CD14-positive monocyte (primary cell): ENCODE data around the gene CDA. TPM values are rescaled to one million over a fixed set of nuclear protein-coding genes. Genes with fewer than 3 reads are reported as not detected.

Experiments
- DNase-seq, 3 donors: peaks; one replicate each; pipeline ENCODE4 v3.0.0-alpha.2; 2011 to 2022
- H2AFZ ChIP-seq: 2 replicates; pipeline ENCODE4 v1.6.0; 2012; ENCODE audit warnings: mild to moderate bottlenecking, low read depth, low read length, inconsistent platforms; ENCODE audit not compliant: insufficient read depth, poor library complexity, severe bottlenecking
- H3K27ac ChIP-seq, 2 donors: 1 replicate in 1 of 2; 2 replicates in 1 of 2; pipeline ENCODE4 v1.5.1; 2012 to 2013; ENCODE audit warnings: low read length in 2 of 2, control low read depth in 1 of 2, inconsistent platforms in 1 of 2, low read depth in 1 of 2, mild to moderate bottlenecking in 1 of 2
- H3K27me3 ChIP-seq, 2 donors: one replicate each; pipeline versions ENCODE4 v1.6.0 to v1.6.1; 2011 to 2013; ENCODE audit warnings: low read length in 2 of 2; ENCODE audit not compliant: control insufficient read depth in 2 of 2, insufficient read depth in 2 of 2
- H3K36me3 ChIP-seq, 2 donors: replicated peaks in 1 of 2; 1 replicate in 1 of 2; 2 replicates in 1 of 2; pipeline versions ENCODE4 v1.5.1 to v1.6.1; 2012 to 2013; ENCODE audit warnings: low read length in 2 of 2, control low read depth in 1 of 2, inconsistent platforms in 1 of 2, mild to moderate bottlenecking in 1 of 2; ENCODE audit not compliant: insufficient read depth in 2 of 2, control insufficient read depth in 1 of 2
- H3K4me1 ChIP-seq, 2 donors: 1 replicate in 1 of 2; 2 replicates in 1 of 2; pipeline versions ENCODE4 v1.5.1 to v1.6.1; 2012 to 2013; ENCODE audit warnings: low read length in 2 of 2, control low read depth in 1 of 2, inconsistent platforms in 1 of 2, mild to moderate bottlenecking in 1 of 2, moderate library complexity in 1 of 2; ENCODE audit not compliant: insufficient read depth in 2 of 2, control insufficient read depth in 1 of 2
- H3K4me2 ChIP-seq: replicated peaks from 2 replicates; pipeline ENCODE3; 2012; ENCODE audit warnings: low read length, moderate library complexity, mild to moderate bottlenecking; ENCODE audit not compliant: poor library complexity, severe bottlenecking; ENCODE audit errors: extremely low read depth
- H3K4me3 ChIP-seq, 3 experiments: fragments of 200-600 bp in 1 of 3; sonication (generic) in 1 of 3; replicated peaks in 1 of 3; 1 replicate in 2 of 3; 2 replicates in 1 of 3; pipeline ENCODE4 v1.5.1; 2011 to 2013; ENCODE audit warnings: low read length in 3 of 3, mild to moderate bottlenecking in 3 of 3, control low read depth in 2 of 3, low read depth in 2 of 3, inconsistent platforms in 1 of 3, moderate library complexity in 1 of 3
- H3K79me2 ChIP-seq: 2 replicates; pipeline ENCODE4 v1.6.0; 2012; ENCODE audit warnings: mild to moderate bottlenecking, control low read depth, inconsistent platforms, low read length, moderate library complexity; ENCODE audit not compliant: insufficient read depth
- H3K9ac ChIP-seq: 2 replicates; pipeline ENCODE4 v1.6.0; 2017; ENCODE audit warnings: low read length, mild to moderate bottlenecking; ENCODE audit not compliant: insufficient read depth, poor library complexity, severe bottlenecking
- H3K9me3 ChIP-seq, 2 donors: replicated peaks in 1 of 2; 1 replicate in 1 of 2; 2 replicates in 1 of 2; pipeline versions ENCODE4 v1.5.1 to v1.6.1; 2012 to 2013; ENCODE audit warnings: low read length in 2 of 2, control low read depth in 1 of 2; ENCODE audit not compliant: control insufficient read depth in 1 of 2, insufficient read depth in 1 of 2
- H4K20me1 ChIP-seq: 2 replicates; pipeline ENCODE4 v1.6.0; 2012; ENCODE audit warnings: mild to moderate bottlenecking, low read length, control low read depth, moderate library complexity; ENCODE audit not compliant: insufficient read depth
- H3K27ac Mint-ChIP-seq, 7 donors: one replicate each; pipeline ENCODE4 v1.8.0; 2020; ENCODE audit warnings: mild to moderate bottlenecking in 7 of 7, mixed read lengths in 7 of 7, moderate library complexity in 6 of 7, inconsistent platforms in 2 of 7
- H3K27me3 Mint-ChIP-seq, 3 donors: one replicate each; pipeline ENCODE4 v1.8.0; 2021 to 2022; ENCODE audit warnings: low read depth in 3 of 3, mild to moderate bottlenecking in 3 of 3, mixed read lengths in 3 of 3, moderate library complexity in 3 of 3, inconsistent platforms in 1 of 3
- H3K36me3 Mint-ChIP-seq, 2 donors: one replicate each; pipeline ENCODE4 v1.8.0; 2020; ENCODE audit warnings: mixed read lengths in 2 of 2, inconsistent platforms in 1 of 2, mild to moderate bottlenecking in 1 of 2
- H3K4me1 Mint-ChIP-seq: one replicate; pipeline ENCODE4 v1.8.0; 2020; ENCODE audit warnings: mild to moderate bottlenecking, mixed read lengths
- H3K4me3 Mint-ChIP-seq, 2 donors: one replicate each; pipeline ENCODE4 v1.8.0; 2020; ENCODE audit warnings: mild to moderate bottlenecking in 2 of 2, mixed read lengths in 2 of 2, moderate library complexity in 1 of 2
- H3K9me3 Mint-ChIP-seq, 7 donors: one replicate each; pipeline ENCODE4 v1.8.0; 2020 to 2022; ENCODE audit warnings: mixed read lengths in 7 of 7, mild to moderate bottlenecking in 6 of 7, moderate library complexity in 6 of 7, inconsistent platforms in 2 of 7
- CTCF ChIP-seq: fragments of 200-600 bp; IDR thresholded peaks from one replicate; pipeline ENCODE4 v1.8.0; 2022; ENCODE audit warnings: antibody characterized with exemption, mild to moderate bottlenecking
- WGBS: methylation state at CpG from one replicate; pipeline ENCODE4 v1.1.5; 2013; ENCODE audit warnings: missing lambda C conversion rate; ENCODE audit not compliant: insufficient coverage; 5-methylcytosine and 5-hydroxymethylcytosine counted together
- intact Hi-C, 2 donors: fragments of 100-400 bp; cut with micrococcal nuclease; formaldehyde crosslinking; loops; one replicate each; pipeline versions ENCODE4 v1.15.0 to v1.15.1; 2023
- polyA plus RNA-seq, 3 donors: library from polyadenylated mRNA; depleted of rRNA in 1 of 3; unstranded in 2 of 3; stranded (reverse) in 1 of 3; fragments of 300-500 nt in 2 of 3; fragments of >200 nt in 1 of 3; fragmentation: Illumina TruSeq in 2 of 3; gene quantifications; 1 replicate in 2 of 3; 2 replicates in 1 of 3; pipeline ENCODE4 v1.2.3, GENCODE V29; 2012 to 2021

CDA gene
- polyA plus RNA-seq, 3 donors = 113 to 348 (median 217) TPM

- Mint-ChIP-seq H3K36me3 (peaks cover 42 to 61% of the 10 kb centered on the region in 2 donors), H3K4me3 (no peak overlapping the region), H3K27me3 (no peaks in the 10 kb centered on the region), H3K27ac (peak overlapping the region; percentile 3 to 73 (median 33)), H3K9me3 (peaks cover 0 to 5% (median 0%) of the 10 kb centered on the region in 7 donors), H3K4me1 (peaks cover 80% of the 10 kb centered on the region)
- Histone ChIP-seq H3K4me1 (peaks cover 67 to 86% of the 10 kb centered on the region in 2 donors), H2AFZ (no peak overlapping the region), H3K36me3 (peaks cover 3 to 34% of the 10 kb centered on the region in 2 donors), H4K20me1 (peaks cover 24% of the 10 kb centered on the region), H3K9me3 (peaks cover 0 to 3% of the 10 kb centered on the region in 2 donors), H3K27me3 (no peaks in the 10 kb centered on the region), H3K79me2 (peaks cover 72% of the 10 kb centered on the region), H3K27ac (peak overlapping the region in 1 of 2 donors; percentile 41), H3K9ac (no peak overlapping the region), H3K4me2 (no peak overlapping the region), H3K4me3 (no peak overlapping the region)
- intact Hi-C loops = no loop called here
- no peak for DNase-seq
- no peak for TF ChIP-seq CTCF
- WGBS = no CpG with 5 or more reads among the region's 5 CpGs
Measured at GRCh38 chr1:20601129-20601825, 12.4 kb downstream of the CDA start.

- H3K4me1 Mint-ChIP-seq = peaks cover 68% of the 10 kb centered on the region
- peak overlapping the region; percentile 83 to 96 (median 92) for H3K27ac Mint-ChIP-seq
- H3K9me3 Mint-ChIP-seq = peaks cover 0 to 5% (median 0%) of the 10 kb centered on the region in 7 donors
- H3K4me3 Mint-ChIP-seq = no peak overlapping the region
- H3K4me2 ChIP-seq = no peak overlapping the region
- no peak overlapping the region for H2AFZ ChIP-seq
- H3K27me3 ChIP-seq = no peaks in the 10 kb centered on the region
- no peak overlapping the region for H3K9ac ChIP-seq
- WGBS = 30% methylated on average over 2 of the region's 4 CpGs
- intact Hi-C loops = no loop called here
- H3K4me1 ChIP-seq = peaks cover 50 to 69% of the 10 kb centered on the region in 2 donors
- peak; percentile 25 to 66 (median 53) for DNase-seq
- peaks cover 29% of the 10 kb centered on the region for H4K20me1 ChIP-seq
- no peak overlapping the region for H3K4me3 ChIP-seq
- H3K79me2 ChIP-seq = peaks cover 75% of the 10 kb centered on the region
- H3K36me3 ChIP-seq = peaks cover 20 to 51% of the 10 kb centered on the region in 2 donors
- peaks cover 53 to 77% of the 10 kb centered on the region in 2 donors for H3K36me3 Mint-ChIP-seq
- H3K27ac ChIP-seq = peak overlapping the region; percentile 68 to 85
- H3K9me3 ChIP-seq = peaks cover 0 to 3% of the 10 kb centered on the region in 2 donors
- TF ChIP-seq CTCF = no peak
- H3K27me3 Mint-ChIP-seq = no peaks in the 10 kb centered on the region
Measured at GRCh38 chr1:20602851-20603450, 14.1 kb downstream of the CDA start.
